ENCODE data around the gene OASL.

OASL gene

DNA sequence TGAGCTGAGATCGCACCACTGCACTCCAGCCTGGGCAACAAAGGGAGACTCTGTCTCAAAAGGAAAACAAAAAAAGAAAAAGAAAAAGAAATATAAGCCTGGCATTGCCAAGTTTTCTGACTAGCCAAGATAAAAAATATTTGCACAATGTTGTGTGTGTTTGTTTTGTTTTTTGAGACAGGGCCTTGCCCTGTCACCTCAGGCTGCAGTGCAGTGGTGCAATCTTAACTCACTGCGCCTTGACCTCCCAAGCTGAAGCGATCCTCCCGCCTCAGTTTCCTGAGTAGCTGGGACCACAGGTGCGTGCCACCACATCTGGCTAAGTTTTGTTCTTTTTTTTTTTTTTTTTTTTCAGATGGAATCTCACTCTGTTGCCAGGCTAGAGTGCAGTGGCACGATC is 17.3 kb downstream of the OASL start:
- TF ChIP-seq, protein P1, sequence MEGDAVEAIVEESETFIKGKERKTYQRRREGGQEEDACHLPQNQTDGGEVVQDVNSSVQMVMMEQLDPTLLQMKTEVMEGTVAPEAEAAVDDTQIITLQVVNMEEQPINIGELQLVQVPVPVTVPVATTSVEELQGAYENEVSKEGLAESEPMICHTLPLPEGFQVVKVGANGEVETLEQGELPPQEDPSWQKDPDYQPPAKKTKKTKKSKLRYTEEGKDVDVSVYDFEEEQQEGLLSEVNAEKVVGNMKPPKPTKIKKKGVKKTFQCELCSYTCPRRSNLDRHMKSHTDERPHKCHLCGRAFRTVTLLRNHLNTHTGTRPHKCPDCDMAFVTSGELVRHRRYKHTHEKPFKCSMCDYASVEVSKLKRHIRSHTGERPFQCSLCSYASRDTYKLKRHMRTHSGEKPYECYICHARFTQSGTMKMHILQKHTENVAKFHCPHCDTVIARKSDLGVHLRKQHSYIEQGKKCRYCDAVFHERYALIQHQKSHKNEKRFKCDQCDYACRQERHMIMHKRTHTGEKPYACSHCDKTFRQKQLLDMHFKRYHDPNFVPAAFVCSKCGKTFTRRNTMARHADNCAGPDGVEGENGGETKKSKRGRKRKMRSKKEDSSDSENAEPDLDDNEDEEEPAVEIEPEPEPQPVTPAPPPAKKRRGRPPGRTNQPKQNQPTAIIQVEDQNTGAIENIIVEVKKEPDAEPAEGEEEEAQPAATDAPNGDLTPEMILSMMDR (IDR thresholded peaks at IDR 0.05; ENCODE audit: extremely low read depth, insufficient read depth, missing control alignments), result no peak
- in situ Hi-C loops (cut with MboI; ENCODE audit: low pct_unique_long_range_greater_than_20kb, low sequenced_read_pairs, unreplicated experiment), result no loop called here
- DNase-seq (ENCODE audit: low spot score), result no peak

DNA sequence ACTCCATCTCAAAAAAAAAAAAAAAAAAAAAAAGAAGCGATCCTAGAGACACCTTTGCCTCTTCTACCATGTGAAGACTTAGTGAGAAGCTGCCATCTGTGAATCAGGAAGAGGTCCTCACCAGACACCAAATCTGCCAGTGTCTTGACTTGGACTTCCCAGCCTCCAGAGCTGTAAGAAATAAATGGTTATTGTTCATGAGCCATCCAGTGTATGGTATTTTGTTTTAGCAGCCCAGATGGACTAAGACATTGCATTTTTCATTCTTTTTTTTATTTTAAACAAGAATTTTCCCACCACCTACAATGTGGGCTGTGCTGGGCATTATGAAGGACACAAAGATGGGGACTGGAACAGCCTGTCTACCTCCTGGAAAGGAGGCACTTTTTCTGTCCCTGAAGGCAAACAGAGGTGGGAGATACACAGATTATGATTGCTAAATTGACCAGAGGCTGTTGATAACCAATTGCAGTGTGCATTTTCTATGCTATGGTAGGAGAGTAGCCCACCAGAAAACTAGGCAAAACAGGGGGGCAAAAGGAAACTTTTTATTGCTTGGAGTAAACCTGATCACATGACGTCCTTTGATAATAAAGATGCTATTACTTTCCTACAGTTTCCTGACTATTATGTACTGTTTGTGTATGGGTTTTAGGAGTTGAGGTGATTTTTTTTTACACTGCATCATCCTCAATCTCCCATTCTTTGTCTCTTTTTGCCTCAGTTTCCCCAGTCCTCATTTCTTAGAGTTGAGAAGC is 20.0 kb downstream of the OASL start:
- DNase-seq (ENCODE audit: low spot score), result no peak
- TF ChIP-seq, protein P1 (IDR thresholded peaks at IDR 0.05; ENCODE audit: extremely low read depth, insufficient read depth, missing control alignments), result no peak
- in situ Hi-C loops (cut with MboI; ENCODE audit: low pct_unique_long_range_greater_than_20kb, low sequenced_read_pairs, unreplicated experiment), result no loop called here

DNA sequence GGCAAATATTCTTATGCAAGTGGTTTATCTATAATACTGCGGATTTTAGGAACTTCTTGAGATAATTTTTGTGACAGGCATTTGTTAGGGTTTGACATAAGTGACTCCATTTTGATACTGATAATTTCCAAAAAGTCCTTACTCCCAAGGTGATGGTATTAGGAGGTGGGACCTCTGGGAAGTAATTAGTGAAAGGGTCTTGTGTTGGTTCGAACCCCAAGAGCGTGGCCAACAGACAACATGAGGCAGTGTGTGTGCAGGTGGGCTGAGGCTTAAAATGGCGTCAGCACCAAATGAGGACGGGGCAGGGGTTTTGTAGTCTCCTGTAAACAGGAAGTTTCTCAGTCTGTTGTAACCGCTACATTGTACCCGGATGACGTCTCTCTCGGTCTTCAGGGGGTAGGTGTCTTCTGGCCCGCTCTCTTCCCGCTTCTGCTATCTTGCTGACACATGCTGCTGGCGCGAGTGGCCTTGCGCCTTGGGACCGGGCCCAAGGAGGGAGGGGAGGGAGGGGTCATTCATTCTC is 21.0 kb downstream of the OASL start:
- DNase-seq (ENCODE audit: low spot score), result no peak
- in situ Hi-C loops (cut with MboI; ENCODE audit: low pct_unique_long_range_greater_than_20kb, low sequenced_read_pairs, unreplicated experiment), result no loop called here
- TF ChIP-seq, protein P1 (IDR thresholded peaks at IDR 0.05; ENCODE audit: extremely low read depth, insufficient read depth, missing control alignments), result no peak

DNA sequence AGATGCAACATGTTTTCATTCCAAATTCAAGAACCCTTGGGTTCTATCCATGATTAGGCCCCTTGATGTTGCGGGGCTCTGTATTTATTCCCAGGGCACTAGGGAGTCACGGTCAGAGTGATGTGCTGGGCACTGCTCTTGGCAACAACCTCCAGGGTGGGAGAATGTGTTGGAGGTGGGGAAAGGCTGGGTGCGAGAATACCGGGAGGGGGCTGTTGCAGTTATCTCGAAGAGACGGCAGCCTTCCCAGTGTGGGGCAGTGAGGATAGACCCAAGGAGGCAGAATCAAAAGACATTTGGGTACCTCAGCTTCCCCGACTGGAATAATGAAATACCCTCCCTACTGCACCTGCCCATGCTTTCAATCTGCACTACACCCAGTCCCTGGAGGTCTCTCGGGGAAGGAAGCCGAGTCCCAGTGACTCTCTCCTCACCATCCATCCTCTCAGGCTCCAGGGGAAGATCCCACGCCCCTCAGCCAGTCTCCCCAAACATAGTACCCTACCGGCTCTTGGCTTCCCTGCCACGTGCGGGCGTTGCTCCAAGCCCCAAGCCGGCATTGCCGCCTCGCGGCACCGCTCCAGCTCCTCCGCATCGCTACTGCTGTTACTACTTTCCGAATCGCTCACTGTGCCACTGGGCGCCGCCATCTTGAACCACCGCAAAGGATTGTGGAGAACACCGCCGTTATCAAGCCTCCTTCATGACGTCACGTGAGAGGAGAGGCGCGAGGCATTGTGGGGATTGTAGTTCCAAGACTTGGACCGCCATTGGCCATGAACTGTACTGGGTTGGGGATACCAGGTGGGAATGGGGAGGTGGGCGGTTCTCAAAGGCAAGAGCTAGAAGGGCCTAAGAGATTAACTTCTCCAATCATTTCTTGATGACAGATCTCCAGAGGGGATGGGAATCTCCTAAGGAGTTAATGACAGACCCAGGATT is 22.9 kb downstream of the OASL start, which contains the start of gene C12orf43:
Gene C12orf43, minus strand, starts transcription at position 663 of the 942 bp plus-strand sequence. Its CDS starts 13 bp downstream, at position 650.
- DNase-seq (ENCODE audit: low spot score), result peak; percentile 94
- in situ Hi-C loops (cut with MboI; ENCODE audit: low pct_unique_long_range_greater_than_20kb, low sequenced_read_pairs, unreplicated experiment), result no loop called here

DNA sequence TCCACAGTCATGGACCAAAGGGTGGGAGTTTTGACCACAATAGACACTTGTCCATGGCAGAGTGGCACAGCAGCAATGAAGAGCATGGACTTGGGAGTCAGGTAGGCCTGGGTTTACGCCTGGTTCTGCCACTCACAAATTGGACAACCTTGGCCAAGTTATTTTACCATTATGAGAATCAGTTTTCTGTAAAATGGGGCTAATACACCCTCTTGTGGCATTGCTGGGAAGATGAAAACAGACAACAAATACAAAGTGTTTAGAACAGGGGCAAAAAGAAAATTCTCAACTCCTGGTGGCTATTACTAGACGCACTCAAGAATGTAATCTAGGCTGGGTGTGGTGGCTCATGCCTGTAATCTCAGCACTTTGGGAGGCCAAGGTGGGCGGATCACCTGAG is 25.3 kb downstream of the OASL start:
- no peak for DNase-seq (ENCODE audit: low spot score)
- TF ChIP-seq, protein P1 (IDR thresholded peaks at IDR 0.05; ENCODE audit: extremely low read depth, insufficient read depth, missing control alignments), result peak; percentile 31
- in situ Hi-C loops (cut with MboI; ENCODE audit: low pct_unique_long_range_greater_than_20kb, low sequenced_read_pairs, unreplicated experiment), result no loop called here

More for the DNA sequence above, 22.9 kb downstream of the OASL start, which contains the start of gene C12orf43:
- TF ChIP-seq, protein P1 (IDR thresholded peaks at IDR 0.05; ENCODE audit: extremely low read depth, insufficient read depth, missing control alignments), result no peak

DNA sequence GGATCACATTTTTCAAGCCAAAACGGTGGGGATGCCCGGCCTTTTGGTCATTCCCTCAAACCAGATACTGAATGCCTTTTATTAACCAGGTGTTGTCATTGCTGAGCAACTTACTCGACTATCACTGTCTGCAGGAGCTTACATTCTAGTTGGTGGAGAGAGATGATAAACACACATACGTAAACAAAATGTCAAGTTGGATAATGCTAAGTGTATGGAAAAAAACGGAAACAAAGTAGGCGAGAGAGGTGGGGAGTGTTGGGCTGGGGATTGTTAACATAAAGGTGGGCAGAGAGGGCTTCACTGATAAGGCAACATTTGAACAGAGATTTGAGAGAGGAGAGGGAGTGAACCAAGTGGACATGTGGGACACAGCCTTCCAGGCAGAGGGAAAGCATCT is 27.2 kb downstream of the OASL start:
- TF ChIP-seq, protein P1 (IDR thresholded peaks at IDR 0.05; ENCODE audit: extremely low read depth, insufficient read depth, missing control alignments), result no peak
- in situ Hi-C loops (cut with MboI; ENCODE audit: low pct_unique_long_range_greater_than_20kb, low sequenced_read_pairs, unreplicated experiment), result no loop called here
- DNase-seq (ENCODE audit: low spot score), result no peak

Measured in GM13977 (cell line).